B cell (primary cell): ENCODE measurements around the gene TIMMDC1. TPM values are rescaled to one million over a fixed set of nuclear protein-coding genes. Genes with fewer than 3 reads are reported as not detected.

ENCODE experiments used
- ATAC-seq: fragments of 200-7000 bp; cut with Tn5 transposase; one replicate; pipeline ENCODE4 v1.10.0; 2021; ENCODE audit warnings: low read depth, mild to moderate bottlenecking, moderate number of reproducible peaks, moderate library complexity
- CTCF ChIA-PET: fragments of 350-600 bp; sonication (Branson Sonifier 250); formaldehyde crosslinking; loops from one replicate; lab custom pipeline; 2021; ENCODE audit warnings: antibody characterized with exemption, inconsistent platforms; lab: Charles Lee
- POLR2A ChIA-PET: fragments of 350-600 bp; sonication (Branson Sonifier 250); formaldehyde crosslinking; loops from one replicate; lab custom pipeline; 2021; ENCODE audit warnings: antibody characterized with exemption; lab: Charles Lee
- DNase-seq: peaks from one replicate; pipeline ENCODE4 v3.0.0; 2013
- H2AFZ ChIP-seq: 2 replicates; pipeline ENCODE4 v1.6.1; 2012; ENCODE audit warnings: mild to moderate bottlenecking, low read depth, low read length; ENCODE audit not compliant: insufficient read depth, poor library complexity, severe bottlenecking
- H3K27ac ChIP-seq, 2 donors: 1 replicate in 1 of 2; 2 replicates in 1 of 2; pipeline ENCODE4 v1.5.1; 2012 to 2013; ENCODE audit warnings: low read length in 2 of 2, mild to moderate bottlenecking in 2 of 2, moderate library complexity in 1 of 2
- H3K27me3 ChIP-seq, 4 experiments: fragments of 200-600 bp in 1 of 4; sonication (generic) in 1 of 4; replicated peaks in 1 of 4; 1 replicate in 2 of 4; 2 replicates in 2 of 4; pipeline versions ENCODE4 v1.6.1 to v1.7.0; 2013 to 2016; ENCODE audit warnings: low read length in 3 of 4, mild to moderate bottlenecking in 2 of 4, mixed read lengths in 1 of 4, moderate library complexity in 1 of 4; ENCODE audit not compliant: insufficient read depth in 4 of 4, control insufficient read depth in 3 of 4; ENCODE audit errors: control extremely low read depth in 1 of 4
- H3K36me3 ChIP-seq, 2 experiments: replicated peaks in 1 of 2; 1 replicate in 1 of 2; 2 replicates in 1 of 2; pipeline versions ENCODE4 v1.6.1 to v1.7.1; 2013; ENCODE audit warnings: low read length in 1 of 2; ENCODE audit not compliant: insufficient read depth in 2 of 2, control insufficient read depth in 1 of 2; ENCODE audit errors: control extremely low read depth in 1 of 2, extremely low read depth in 1 of 2
- H3K4me1 ChIP-seq, 2 donors: fragments of 200-600 bp in 1 of 2; sonication (generic) in 1 of 2; 1 replicate in 1 of 2; 2 replicates in 1 of 2; pipeline versions ENCODE4 v1.5.1 to v1.6.1; 2013 to 2017; ENCODE audit warnings: low read length in 2 of 2; ENCODE audit not compliant: control insufficient read depth in 2 of 2, insufficient read depth in 2 of 2
- H3K4me2 ChIP-seq: replicated peaks from 2 replicates; pipeline ENCODE3; 2012; ENCODE audit warnings: mild to moderate bottlenecking, low read depth, low read length; ENCODE audit not compliant: poor library complexity, severe bottlenecking
- H3K4me3 ChIP-seq, 5 experiments: fragments of 200-600 bp in 1 of 5; sonication (generic) in 1 of 5; 1 replicate in 3 of 5; 2 replicates in 2 of 5; pipeline versions ENCODE4 v1.5.1 to v1.7.0; 2011 to 2016; ENCODE audit warnings: low read length in 4 of 5, mild to moderate bottlenecking in 4 of 5, low read depth in 2 of 5, control low read depth in 1 of 5, moderate library complexity in 1 of 5; ENCODE audit not compliant: insufficient read depth in 1 of 5; ENCODE audit errors: control extremely low read depth in 1 of 5, extremely low read depth in 1 of 5
- H3K79me2 ChIP-seq: fragments of 200-600 bp; sonication (generic); one replicate; pipeline ENCODE4 v1.6.0; 2016; ENCODE audit warnings: low read length; ENCODE audit not compliant: control insufficient read depth, insufficient read depth
- H3K9ac ChIP-seq: fragments of 200-600 bp; sonication (generic); 2 replicates; pipeline ENCODE4 v1.6.1; 2017; ENCODE audit warnings: mild to moderate bottlenecking, low read length, moderate library complexity
- H3K9me3 ChIP-seq, 3 donors: one replicate each; pipeline versions ENCODE4 v1.6.1 to v1.7.1; 2013; ENCODE audit warnings: low read length in 2 of 3; ENCODE audit not compliant: control insufficient read depth in 2 of 3, insufficient read depth in 1 of 3; ENCODE audit errors: control extremely low read depth in 1 of 3
- H4K20me1 ChIP-seq: 2 replicates; pipeline ENCODE4 v1.6.0; 2012; ENCODE audit warnings: mild to moderate bottlenecking, low read length; ENCODE audit not compliant: insufficient read depth, control insufficient read depth, poor library complexity, severe bottlenecking
- H3K27ac Mint-ChIP-seq: one replicate; pipeline ENCODE4 v1.8.0; 2021; ENCODE audit warnings: mixed read lengths
- H3K27me3 Mint-ChIP-seq: one replicate; pipeline ENCODE4 v1.8.0; 2021; ENCODE audit warnings: mixed read lengths
- H3K4me1 Mint-ChIP-seq: one replicate; pipeline ENCODE4 v1.8.0; 2021; ENCODE audit warnings: mixed read lengths
- H3K4me3 Mint-ChIP-seq: one replicate; pipeline ENCODE4 v1.8.0; 2021; ENCODE audit warnings: mixed read lengths
- H3K9me3 Mint-ChIP-seq: one replicate; pipeline ENCODE4 v1.8.0; 2022; ENCODE audit warnings: mixed read lengths; ENCODE audit not compliant: insufficient read depth
- EZH2 ChIP-seq: IDR thresholded peaks from 2 replicates; pipeline ENCODE4 v1.6.1; 2012; ENCODE audit warnings: borderline replicate concordance, low read depth, mild to moderate bottlenecking, moderate library complexity, low read length; ENCODE audit not compliant: insufficient read depth, poor library complexity, severe bottlenecking
- WGBS: methylation state at CpG from one replicate; pipeline ENCODE4 v1.1.5; 2013; ENCODE audit warnings: missing lambda C conversion rate; ENCODE audit not compliant: insufficient coverage; 5-methylcytosine and 5-hydroxymethylcytosine counted together
- intact Hi-C: fragments of 100-400 bp; cut with micrococcal nuclease; formaldehyde crosslinking; loops from one replicate; pipeline ENCODE4 v1.10.0; 2022
- polyA plus RNA-seq: library from polyadenylated mRNA; depleted of rRNA; stranded (reverse); fragments of >200 nt; gene quantifications from 2 replicates; pipeline ENCODE4 v1.2.3, GENCODE V29; 2012
- total RNA-seq, 2 donors: library from RNA; stranded (reverse); fragments of 120-200 nt in 1 of 2; gene quantifications; 1 replicate in 1 of 2; 2 replicates in 1 of 2; pipeline versions ENCODE4 v1.2.3 to v1.2.4, GENCODE V29; 2013 to 2022
- TF ChIP-seq, protein P1 (sequence below): fragments of 200-600 bp; IDR thresholded peaks from one replicate; pipeline ENCODE4 v1.8.0; 2022; ENCODE audit warnings: antibody characterized with exemption, mild to moderate bottlenecking

The TIMMDC1 gene
- total and polyA plus RNA-seq, 2 donors (not counting 1 experiment from before 2014, with no cell fraction given): 50.5 to 58.5 TPM

DNA sequence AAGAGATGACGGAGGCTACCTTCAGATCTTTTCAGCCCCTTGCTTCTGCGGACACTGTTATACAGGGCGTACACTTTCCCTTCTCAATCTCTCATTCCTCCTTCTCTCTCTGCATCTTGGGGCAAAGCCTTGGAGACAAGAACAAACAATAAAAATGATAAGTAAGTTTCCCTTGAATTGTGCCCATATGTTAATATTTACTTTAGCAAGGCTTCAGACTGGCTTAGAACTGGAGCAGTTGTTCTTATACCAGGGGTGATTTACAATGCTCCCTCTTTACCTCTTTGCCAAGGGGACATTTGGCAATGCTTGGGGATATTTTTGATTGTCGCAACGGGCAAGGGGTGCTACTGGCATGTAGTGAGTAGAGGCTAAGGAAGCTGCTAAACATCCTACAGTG is 29.4 kb downstream of the TIMMDC1 start:
- Histone ChIP-seq H3K4me1 (no peaks in the 10 kb centered on the region), H3K27me3 (no peaks in the 10 kb centered on the region), H2AFZ (no peak overlapping the region), H3K9ac (no peak overlapping the region), H3K4me3 (no peak overlapping the region), H3K79me2 (no peaks in the 10 kb centered on the region), H3K9me3 (no peaks in the 10 kb centered on the region), H3K27ac (no peak overlapping the region), H3K4me2 (no peak overlapping the region), H3K36me3 (peaks cover 6 to 37% of the 10 kb centered on the region in 2 experiments), H4K20me1 (no peaks in the 10 kb centered on the region)
- Mint-ChIP-seq H3K4me3 (no peak overlapping the region), H3K4me1 (peaks cover 9% of the 10 kb centered on the region), H3K9me3 (no peaks in the 10 kb centered on the region), H3K27ac (no peak overlapping the region), H3K27me3 (no peaks in the 10 kb centered on the region)
- intact Hi-C loops: no loop called here
- ChIA-PET POLR2A (no interaction called here), CTCF (interaction anchor here (4.7 kb wide), 1 partner anchor 153 kb away, joined by 34 read pairs; no protein-coding TSS in a partner anchor)
- TF ChIP-seq EZH2: no peak
- DNase-seq (no peak), ATAC-seq (no peak)
- WGBS: 100% methylated on average over 1 of the region's 5 CpGs

DNA sequence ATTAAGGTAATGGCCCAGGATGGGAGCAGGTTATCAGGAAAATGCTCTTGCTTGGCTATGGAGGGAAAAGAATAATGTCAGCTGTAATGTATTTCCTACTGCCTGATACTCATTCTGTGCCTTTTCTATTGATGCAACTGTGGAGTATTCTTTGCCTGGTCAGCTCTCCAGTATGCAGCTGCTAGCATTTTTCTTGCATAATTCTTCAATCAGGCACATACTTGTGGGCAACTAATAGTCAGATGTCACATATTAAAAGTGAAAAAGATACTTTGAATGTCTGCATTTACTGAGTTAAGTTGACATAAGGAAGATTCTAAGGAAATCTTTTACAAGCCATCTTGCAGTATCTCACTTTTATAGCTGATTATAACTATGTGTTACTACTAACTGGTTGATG is 31.5 kb downstream of the TIMMDC1 start:
- no peak overlapping the region for H2AFZ ChIP-seq
- H3K36me3 ChIP-seq: peaks cover 3 to 29% of the 10 kb centered on the region in 2 experiments
- DNase-seq (no peak), ATAC-seq (no peak)
- H3K4me2 ChIP-seq: no peak overlapping the region
- no peak overlapping the region for H3K27ac ChIP-seq
- no peaks in the 10 kb centered on the region for H3K4me1 ChIP-seq
- H3K79me2 ChIP-seq: no peaks in the 10 kb centered on the region
- no peak overlapping the region for H3K9ac ChIP-seq
- no peaks in the 10 kb centered on the region for H3K9me3 Mint-ChIP-seq
- no peaks in the 10 kb centered on the region for H3K27me3 Mint-ChIP-seq
- intact Hi-C loops: no loop called here
- H3K4me3 ChIP-seq: no peak overlapping the region
- POLR2A ChIA-PET: no interaction called here
- H4K20me1 ChIP-seq: no peaks in the 10 kb centered on the region
- no peak for TF ChIP-seq EZH2
- TF ChIP-seq, protein P1, sequence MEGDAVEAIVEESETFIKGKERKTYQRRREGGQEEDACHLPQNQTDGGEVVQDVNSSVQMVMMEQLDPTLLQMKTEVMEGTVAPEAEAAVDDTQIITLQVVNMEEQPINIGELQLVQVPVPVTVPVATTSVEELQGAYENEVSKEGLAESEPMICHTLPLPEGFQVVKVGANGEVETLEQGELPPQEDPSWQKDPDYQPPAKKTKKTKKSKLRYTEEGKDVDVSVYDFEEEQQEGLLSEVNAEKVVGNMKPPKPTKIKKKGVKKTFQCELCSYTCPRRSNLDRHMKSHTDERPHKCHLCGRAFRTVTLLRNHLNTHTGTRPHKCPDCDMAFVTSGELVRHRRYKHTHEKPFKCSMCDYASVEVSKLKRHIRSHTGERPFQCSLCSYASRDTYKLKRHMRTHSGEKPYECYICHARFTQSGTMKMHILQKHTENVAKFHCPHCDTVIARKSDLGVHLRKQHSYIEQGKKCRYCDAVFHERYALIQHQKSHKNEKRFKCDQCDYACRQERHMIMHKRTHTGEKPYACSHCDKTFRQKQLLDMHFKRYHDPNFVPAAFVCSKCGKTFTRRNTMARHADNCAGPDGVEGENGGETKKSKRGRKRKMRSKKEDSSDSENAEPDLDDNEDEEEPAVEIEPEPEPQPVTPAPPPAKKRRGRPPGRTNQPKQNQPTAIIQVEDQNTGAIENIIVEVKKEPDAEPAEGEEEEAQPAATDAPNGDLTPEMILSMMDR: no peak
- no peak overlapping the region for H3K27ac Mint-ChIP-seq
- no peak overlapping the region for H3K4me3 Mint-ChIP-seq
- CTCF ChIA-PET: no interaction called here
- peaks cover 9% of the 10 kb centered on the region for H3K4me1 Mint-ChIP-seq
- no peaks in the 10 kb centered on the region for H3K9me3 ChIP-seq
- H3K27me3 ChIP-seq: no peaks in the 10 kb centered on the region
